HG02623 (cell line): ENCODE results near the gene CCDC158.
"Not testable (repeated sequence)": the region's sequence is repeated elsewhere in the genome, so short reads cannot be mapped to it uniquely, and the experiment has no call there.

ENCODE experiments used
- ATAC-seq: cut with Tn5 transposase; IDR thresholded peaks from one replicate; pipeline ENCODE4 v1.9.1; 2021; ENCODE audit warnings: moderate library complexity; ENCODE audit not compliant: unreplicated experiment

Gene CCDC158

GRCh38 chr4:76282941-76283689, 137.8 kb downstream of the CCDC158 start:
- no peak for ATAC-seq

GRCh38 chr4:76281594-76281993, 139.3 kb downstream of the CCDC158 start:
- not testable (repeated sequence) for ATAC-seq

- ATAC-seq, result no peak
Observed at GRCh38 chr4:76280488-76281441, 140.2 kb downstream of the CCDC158 start.

GRCh38 chr4:76279462-76279861, 141.5 kb downstream of the CCDC158 start:
- no peak for ATAC-seq

- no peak for ATAC-seq
Observed at GRCh38 chr4:76278583-76278982, 142.4 kb downstream of the CCDC158 start.

GRCh38 chr4:76277667-76278066, 143.3 kb downstream of the CCDC158 start:
- no peak for ATAC-seq

GRCh38 chr4:76276813-76277212, 144.1 kb downstream of the CCDC158 start:
- ATAC-seq, result no peak

GRCh38 chr4:76275486-76276124, 145.3 kb downstream of the CCDC158 start:
- ATAC-seq, result no peak

GRCh38 chr4:76272999-76273398, 147.9 kb downstream of the CCDC158 start:
- no peak for ATAC-seq

GRCh38 chr4:76272582-76272981, 148.4 kb downstream of the CCDC158 start:
- ATAC-seq, result no peak

- ATAC-seq, result no peak
Observed at GRCh38 chr4:76272073-76272472, 148.9 kb downstream of the CCDC158 start.

- ATAC-seq, result no peak
Observed at GRCh38 chr4:76271248-76271647, 149.7 kb downstream of the CCDC158 start.

- ATAC-seq, result no peak
Observed at GRCh38 chr4:76270244-76271175, 150.4 kb downstream of the CCDC158 start.

- ATAC-seq, result no peak
Observed at GRCh38 chr4:76267811-76268210, 153.1 kb downstream of the CCDC158 start.

GRCh38 chr4:76266627-76267026, 154.3 kb downstream of the CCDC158 start:
- ATAC-seq, result no peak

- no peak for ATAC-seq
Observed at GRCh38 chr4:76265631-76266218, 155.2 kb downstream of the CCDC158 start.
